WI38 (cell line): ENCODE measurements around the gene UBE2Z.

Experiments
- H3K4me3 ChIP-seq: 2 replicates; pipeline ENCODE4 v1.5.1; 2011; ENCODE audit warnings: low read depth, mild to moderate bottlenecking, control low read depth, low read length
- CTCF ChIP-seq: IDR thresholded peaks from 2 replicates; pipeline ENCODE4 v1.5.1; 2012; ENCODE audit warnings: low read depth, mild to moderate bottlenecking, control low read depth, low read length

UBE2Z gene

DNA sequence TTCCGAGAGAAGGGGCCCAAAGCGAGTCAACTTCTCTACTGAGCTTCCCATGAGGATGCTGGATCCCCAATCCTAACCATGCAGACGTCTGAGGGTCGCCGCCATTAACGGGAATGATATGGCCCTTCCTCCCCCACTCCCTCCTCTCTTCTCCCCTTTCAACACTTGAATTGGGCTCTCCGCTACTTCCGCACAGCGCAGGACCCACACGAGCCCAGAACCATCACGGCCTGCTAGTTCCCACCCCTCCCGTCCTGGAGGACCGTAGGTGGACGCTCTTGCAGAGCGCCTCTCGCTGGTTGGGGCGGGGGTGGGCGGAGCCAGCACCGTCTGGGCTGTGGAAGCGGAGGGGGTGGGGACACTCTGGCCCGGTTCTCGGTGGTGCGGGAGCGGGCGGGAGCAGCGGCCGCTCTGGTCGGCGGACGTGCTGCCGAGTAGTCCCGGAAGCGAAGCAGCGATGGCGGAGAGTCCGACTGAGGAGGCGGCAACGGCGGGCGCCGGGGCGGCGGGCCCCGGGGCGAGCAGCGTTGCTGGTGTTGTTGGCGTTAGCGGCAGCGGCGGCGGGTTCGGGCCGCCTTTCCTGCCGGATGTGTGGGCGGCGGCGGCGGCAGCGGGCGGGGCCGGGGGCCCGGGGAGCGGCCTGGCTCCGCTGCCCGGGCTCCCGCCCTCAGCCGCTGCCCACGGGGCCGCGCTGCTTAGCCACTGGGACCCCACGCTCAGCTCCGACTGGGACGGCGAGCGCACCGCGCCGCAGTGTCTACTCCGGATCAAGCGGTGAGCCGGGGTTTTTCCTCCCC, at the start of gene UBE2Z:
UBE2Z (plus strand) TSS at position 361 of the 797 bp plus-strand sequence; CDS start at position 458, 97 bp downstream.
- TF ChIP-seq CTCF = no peak

GRCh38 chr17:48860034-48860433, 48.2 kb upstream of the UBE2Z start:
- peak; percentile 6; the same call in 1 of the 2 replicates for TF ChIP-seq CTCF
- no peak overlapping the region for H3K4me3 ChIP-seq

More for the DNA sequence above, at the start of gene UBE2Z:
- peak within 1 kb of the TSS; percentile 78 for H3K4me3 ChIP-seq

DNA sequence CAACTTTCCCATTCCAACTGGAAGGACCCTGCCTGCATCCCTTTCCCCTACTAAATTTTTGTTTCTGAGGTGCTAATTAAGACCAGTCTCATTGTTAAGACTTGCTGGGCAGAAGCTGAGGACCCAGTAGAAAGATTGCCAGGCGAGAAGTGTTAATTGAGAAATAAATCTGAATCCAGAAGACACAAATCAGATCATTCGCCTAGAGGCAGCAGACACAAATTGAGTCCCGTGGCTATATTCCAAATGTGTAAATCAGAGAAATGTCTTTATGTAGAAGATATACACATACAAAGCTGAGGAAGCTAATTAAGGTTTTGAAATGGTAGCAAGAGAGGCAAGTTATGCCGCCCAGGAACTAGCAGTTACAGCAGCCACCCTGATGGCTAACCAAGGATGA, 47.8 kb upstream of the UBE2Z start:
- no peak for TF ChIP-seq CTCF
- H3K4me3 ChIP-seq = no peak overlapping the region

DNA sequence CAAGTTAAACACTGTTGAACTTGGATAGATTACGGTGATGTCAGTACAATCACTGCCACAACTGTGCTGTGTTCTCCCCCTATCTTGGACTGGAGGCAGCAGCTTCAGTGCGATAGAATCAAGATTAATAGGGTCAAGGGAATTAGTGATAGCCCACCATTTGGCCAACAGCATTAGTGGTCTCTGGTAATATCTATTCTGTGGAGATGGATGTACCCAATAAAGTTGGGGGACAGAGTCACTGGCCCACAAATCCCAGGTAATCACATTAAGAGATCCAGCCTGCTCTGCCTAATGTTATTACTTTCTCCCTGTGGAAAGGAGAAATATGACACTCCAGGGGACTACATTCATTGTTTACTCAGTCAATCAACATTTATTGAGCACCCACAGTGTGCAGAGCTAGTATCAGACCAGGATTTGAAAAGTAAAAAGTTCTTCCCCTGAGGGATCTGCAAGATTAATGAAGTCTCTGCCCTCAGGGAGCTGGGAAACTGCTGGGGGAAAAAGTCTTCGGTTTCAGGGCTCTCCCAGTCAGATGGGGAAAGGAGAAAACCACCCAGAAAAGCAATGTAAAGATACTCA, 39.2 kb upstream of the UBE2Z start:
- no peak for TF ChIP-seq CTCF
- no peak overlapping the region for H3K4me3 ChIP-seq

GRCh38 chr17:48869821-48870318, 38.3 kb upstream of the UBE2Z start:
- H3K4me3 ChIP-seq = no peak overlapping the region
- TF ChIP-seq CTCF = no peak

DNA sequence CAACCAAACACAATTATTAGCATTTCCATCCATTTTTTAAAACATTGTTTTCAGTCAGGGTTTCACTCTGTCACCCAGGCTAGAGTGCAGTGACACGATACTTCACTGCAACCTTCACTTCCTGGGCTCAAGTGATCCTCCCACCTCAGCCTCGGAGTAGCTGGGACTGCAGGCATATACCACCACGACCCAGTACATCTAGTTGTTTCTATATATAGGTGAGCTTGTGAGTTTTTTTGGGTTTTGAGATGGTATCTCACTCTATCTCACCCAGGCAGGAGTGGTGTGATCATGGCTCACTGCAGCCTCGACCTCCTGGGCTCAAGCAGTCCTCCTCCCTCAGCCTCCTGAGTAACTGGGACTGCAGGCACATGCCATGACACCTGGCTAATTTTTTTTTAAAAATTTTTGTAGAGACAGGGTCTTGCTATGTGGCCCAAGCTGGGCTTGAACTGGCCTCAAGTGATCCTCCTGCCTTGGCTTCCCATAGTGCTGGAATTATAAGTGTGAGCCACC, 37.1 kb upstream of the UBE2Z start:
- H3K4me3 ChIP-seq = no peak overlapping the region
- no peak for TF ChIP-seq CTCF
